CMK (cell line): ENCODE measurements around the gene DPP6.

Source experiments
- DNase-seq: peaks from one replicate; pipeline ENCODE4 v3.0.0-alpha.2; 2010; ENCODE audit warnings: low read depth

Gene DPP6

GRCh38 chr7:154540596-154540995 lies 488.4 kb downstream of the DPP6 start:
- no peak for DNase-seq

GRCh38 chr7:154541606-154542005 lies 489.4 kb downstream of the DPP6 start:
- no peak for DNase-seq

- DNase-seq, result no peak
Measured at GRCh38 chr7:154546946-154547587, 494.9 kb downstream of the DPP6 start.

- DNase-seq, result peak; percentile 12
Measured at GRCh38 chr7:154553711-154554265, 501.6 kb downstream of the DPP6 start.

- no peak for DNase-seq
Measured at GRCh38 chr7:154559454-154559853, 507.3 kb downstream of the DPP6 start.

GRCh38 chr7:154564676-154565075 lies 512.5 kb downstream of the DPP6 start:
- DNase-seq, result no peak

GRCh38 chr7:154566877-154567276 lies 514.7 kb downstream of the DPP6 start:
- no peak for DNase-seq

- DNase-seq, result no peak
Measured at GRCh38 chr7:154568346-154568745, 516.1 kb downstream of the DPP6 start.

GRCh38 chr7:154569916-154570315 lies 517.7 kb downstream of the DPP6 start:
- no peak for DNase-seq

- no peak for DNase-seq
Measured at GRCh38 chr7:154571772-154572171, 519.6 kb downstream of the DPP6 start.

GRCh38 chr7:154574235-154574634 lies 522.0 kb downstream of the DPP6 start:
- DNase-seq, result no peak

- DNase-seq, result no peak
Measured at GRCh38 chr7:154575497-154575896, 523.3 kb downstream of the DPP6 start.

- DNase-seq, result no peak
Measured at GRCh38 chr7:154576604-154577003, 524.4 kb downstream of the DPP6 start.

- DNase-seq, result no peak
Measured at GRCh38 chr7:154577141-154577873, 525.1 kb downstream of the DPP6 start.

GRCh38 chr7:154578336-154578735 lies 526.1 kb downstream of the DPP6 start:
- no peak for DNase-seq

- DNase-seq, result no peak
Measured at GRCh38 chr7:154579711-154580110, 527.5 kb downstream of the DPP6 start.

GRCh38 chr7:154581251-154581890 lies 529.2 kb downstream of the DPP6 start:
- DNase-seq, result no peak

GRCh38 chr7:154583454-154583853 lies 531.3 kb downstream of the DPP6 start:
- no peak for DNase-seq

- no peak for DNase-seq
Measured at GRCh38 chr7:154584352-154585252, 532.4 kb downstream of the DPP6 start.

- DNase-seq, result no peak
Measured at GRCh38 chr7:154587792-154588191, 535.6 kb downstream of the DPP6 start.

GRCh38 chr7:154591544-154591943 lies 539.3 kb downstream of the DPP6 start:
- no peak for DNase-seq

GRCh38 chr7:154592388-154592787 lies 540.2 kb downstream of the DPP6 start:
- DNase-seq, result no peak
